GM18505 (cell line): ENCODE measurements around the gene TTC31.

Experiments
- ATAC-seq: cut with Tn5 transposase; IDR thresholded peaks from one replicate; pipeline ENCODE4 v1.9.1; 2021; ENCODE audit not compliant: unreplicated experiment
- POLR2A ChIP-seq: IDR thresholded peaks from 4 replicates; pipeline ENCODE4 v1.6.1; 2011; ENCODE audit warnings: borderline replicate concordance; ENCODE audit not compliant: insufficient read depth, insufficient read length; ENCODE audit errors: extremely low read depth

Gene TTC31

DNA sequence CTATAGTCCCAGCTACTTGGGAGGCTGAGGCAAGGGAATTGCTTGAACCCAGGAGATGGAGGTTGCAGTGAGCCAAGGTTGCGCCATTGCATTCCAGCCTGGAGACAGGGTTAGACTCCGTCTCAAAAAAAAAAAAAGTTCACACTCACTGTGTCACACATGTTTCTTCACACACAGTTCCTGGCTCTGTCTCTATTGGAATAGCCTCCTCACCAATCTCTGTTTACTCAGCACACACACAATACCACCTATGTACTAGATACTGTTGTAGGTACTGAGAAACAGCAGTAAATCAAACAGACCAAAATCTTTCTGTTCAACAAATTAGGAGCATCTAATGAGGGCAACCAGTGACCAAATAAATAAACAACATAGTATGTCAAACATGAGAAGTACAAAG lies 3.3 kb downstream of the TTC31 start:
- no peak for ATAC-seq
- no peak for TF ChIP-seq POLR2A

DNA sequence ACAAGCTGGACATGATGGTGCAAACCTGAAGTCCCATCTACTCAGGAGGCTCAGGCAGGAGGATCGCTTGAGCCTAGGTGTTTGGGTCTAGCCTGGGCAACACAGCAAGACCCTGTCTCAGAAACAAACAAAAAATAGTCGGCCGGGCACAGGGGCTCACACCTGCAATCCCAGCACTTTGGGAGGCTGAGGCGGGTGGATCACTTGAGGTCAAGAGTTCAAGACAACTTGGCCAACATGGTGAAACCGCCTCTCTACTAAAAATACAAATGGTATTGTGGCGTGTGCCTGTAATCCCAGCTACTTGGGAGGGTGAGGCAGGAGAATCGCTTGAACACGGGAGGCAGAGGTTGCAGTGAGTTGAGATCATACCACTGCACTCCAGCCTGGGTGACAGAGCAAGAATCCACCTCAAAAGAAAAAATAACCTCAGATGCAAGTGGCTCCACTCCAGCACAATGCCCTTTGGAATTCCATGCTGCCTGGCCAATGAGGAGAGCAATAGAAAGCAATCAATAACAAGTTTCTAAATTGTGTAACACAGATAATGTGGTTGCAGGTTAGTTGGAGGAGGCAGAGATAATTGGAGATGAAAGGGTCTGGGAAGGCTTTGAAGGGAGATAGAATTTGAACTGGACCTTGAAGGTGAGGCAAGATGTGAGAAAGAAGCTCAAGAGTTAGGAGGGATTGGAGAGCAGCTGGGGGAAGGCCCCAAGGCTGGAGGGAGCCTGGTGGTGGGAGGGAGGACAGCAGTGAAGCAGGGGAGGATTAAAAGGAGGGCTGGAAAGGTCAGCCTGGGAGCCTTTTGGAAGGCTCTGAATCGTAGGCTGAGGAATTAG lies 6.0 kb downstream of the TTC31 start:
- no peak for ATAC-seq
- TF ChIP-seq POLR2A, result no peak

DNA sequence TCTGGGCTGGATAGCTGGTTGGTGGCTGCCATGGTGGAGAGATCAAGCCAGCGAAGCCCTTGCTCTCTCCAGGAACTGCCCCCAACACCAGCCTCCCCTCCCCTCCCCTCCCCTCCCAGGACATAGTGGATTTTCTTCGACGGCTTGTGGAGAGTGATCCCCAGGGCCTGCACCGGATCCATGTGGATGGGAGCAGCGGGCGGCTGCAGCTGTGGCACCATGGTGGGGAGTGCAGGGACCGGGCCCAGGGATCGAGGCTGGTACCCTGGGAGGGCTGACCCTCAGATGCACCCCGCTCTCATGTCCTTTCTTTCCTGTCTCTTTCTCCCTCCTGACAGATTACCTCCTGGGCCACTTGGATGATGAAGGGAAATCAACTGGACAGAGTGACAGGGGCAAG lies 7.0 kb downstream of the TTC31 start:
- no peak for TF ChIP-seq POLR2A
- no peak for ATAC-seq

DNA sequence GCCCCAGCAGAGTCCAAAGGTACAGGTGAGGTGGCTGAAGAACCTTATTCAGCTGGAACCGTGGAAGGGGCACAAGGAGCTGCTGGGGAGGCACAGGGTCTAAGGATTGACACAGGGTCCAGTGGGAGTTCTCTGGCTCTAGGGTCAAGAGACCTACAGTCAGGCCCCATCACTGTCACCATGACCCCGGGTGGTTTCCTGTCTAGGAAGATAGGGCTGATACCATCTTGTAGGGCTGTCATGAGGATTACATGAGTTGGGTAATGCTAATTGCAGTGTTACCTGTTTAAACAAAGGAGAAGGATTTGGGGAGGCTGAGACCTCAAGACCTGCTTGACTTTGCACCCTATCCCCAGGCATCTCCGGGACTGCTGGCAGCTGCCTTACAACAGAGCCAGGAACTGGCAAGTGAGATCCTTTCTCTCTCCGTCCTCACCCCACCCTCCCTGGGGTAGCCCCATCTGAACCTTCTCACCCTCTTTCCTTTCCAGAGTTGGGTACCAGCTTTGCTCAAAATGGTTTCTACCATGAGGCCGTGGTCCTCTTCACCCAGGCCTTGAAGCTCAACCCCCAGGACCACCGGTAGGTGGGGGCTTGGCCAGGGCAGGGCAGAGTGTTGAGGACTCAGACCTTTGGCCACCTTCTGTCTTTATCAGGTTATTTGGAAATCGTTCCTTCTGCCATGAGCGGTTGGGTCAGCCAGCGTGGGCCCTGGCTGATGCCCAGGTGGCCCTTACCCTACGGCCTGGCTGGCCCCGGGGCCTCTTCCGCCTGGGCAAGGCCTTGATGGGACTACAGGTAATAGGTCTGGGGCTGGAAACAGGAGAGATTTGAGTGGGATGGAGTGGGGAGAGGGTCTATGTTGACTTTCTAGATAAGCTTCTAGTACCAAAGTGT lies 9.0 kb downstream of the TTC31 start:
- no peak for ATAC-seq
- TF ChIP-seq POLR2A, result no peak

DNA sequence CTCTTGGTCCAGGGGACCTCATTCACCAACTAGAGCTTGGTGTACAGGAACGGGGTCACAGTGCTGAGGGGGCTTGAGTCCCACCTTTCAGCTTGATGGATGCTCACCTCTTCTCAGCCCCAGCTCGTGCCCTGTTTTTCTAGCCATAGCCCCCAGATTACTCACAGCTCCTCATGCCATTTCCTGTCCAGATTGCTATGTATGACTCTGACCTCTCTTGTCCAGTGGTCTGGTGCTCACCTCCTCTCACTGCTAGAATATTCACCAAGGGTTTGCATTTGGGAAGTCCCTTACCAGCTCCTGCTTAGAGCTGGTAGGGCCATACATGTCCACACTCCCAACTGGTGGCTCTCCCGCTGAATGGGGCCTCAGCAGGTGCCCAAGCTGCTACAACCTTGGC lies 10.7 kb downstream of the TTC31 start:
- no peak for ATAC-seq
- TF ChIP-seq POLR2A, result no peak

DNA sequence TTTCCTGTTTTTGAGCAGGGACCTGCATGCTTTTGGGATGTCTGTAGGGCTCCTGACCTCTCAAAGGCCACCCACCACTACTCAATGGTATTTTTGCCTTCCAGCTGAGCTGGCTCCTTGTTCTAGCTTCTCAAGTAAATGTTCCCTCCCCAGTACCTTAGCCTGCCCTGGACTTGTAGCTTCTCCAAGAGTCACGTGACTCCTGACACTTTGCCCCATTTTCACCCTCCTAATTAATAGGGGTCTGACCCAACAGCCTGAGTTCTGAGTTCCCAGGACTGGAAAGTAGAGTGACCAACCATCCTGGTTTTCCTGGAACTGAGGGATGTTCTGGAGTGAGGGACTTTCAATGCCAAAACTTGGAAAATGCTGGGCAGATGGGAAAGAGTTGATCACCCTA lies 12.6 kb downstream of the TTC31 start:
- ATAC-seq, result no peak
- no peak for TF ChIP-seq POLR2A

DNA sequence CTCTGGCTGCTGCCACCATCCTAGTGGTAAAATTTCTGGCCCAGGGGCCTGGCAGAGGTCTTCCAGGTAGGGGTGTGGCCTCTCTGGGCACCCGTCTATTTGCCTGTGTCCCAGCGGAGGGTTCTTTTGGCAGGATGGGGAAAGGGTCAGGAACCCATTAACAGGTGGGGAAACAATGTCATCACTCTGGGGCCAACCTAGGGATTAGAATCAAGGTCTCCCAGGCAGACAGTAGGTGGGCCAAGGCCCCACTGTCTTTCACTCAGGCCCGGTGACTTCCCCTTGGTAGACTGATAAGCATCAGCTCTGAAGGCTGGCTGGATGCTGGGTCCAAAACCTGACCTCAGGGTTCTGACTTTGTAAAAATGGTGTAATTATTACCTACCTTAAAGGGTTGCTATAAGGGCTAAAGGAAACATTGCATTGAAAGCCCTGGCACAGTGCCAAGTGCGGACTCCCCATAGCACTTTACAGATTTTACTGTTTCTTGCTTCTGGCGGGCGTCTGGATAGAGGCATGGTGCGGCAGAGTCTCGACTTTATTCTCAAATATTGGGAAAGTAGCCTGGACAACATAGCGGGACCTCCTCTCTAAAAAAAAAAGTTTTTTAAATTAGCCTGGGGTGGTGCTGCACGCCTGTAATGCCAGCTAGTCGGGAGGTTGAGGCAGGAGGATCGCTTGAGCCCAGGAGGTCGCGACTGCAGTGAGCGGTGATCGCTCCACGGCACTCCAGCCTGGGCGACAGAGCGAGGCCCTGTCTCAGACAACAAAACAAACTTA lies 14.3 kb downstream of the TTC31 start:
- TF ChIP-seq POLR2A, result no peak
- ATAC-seq, result no peak

DNA sequence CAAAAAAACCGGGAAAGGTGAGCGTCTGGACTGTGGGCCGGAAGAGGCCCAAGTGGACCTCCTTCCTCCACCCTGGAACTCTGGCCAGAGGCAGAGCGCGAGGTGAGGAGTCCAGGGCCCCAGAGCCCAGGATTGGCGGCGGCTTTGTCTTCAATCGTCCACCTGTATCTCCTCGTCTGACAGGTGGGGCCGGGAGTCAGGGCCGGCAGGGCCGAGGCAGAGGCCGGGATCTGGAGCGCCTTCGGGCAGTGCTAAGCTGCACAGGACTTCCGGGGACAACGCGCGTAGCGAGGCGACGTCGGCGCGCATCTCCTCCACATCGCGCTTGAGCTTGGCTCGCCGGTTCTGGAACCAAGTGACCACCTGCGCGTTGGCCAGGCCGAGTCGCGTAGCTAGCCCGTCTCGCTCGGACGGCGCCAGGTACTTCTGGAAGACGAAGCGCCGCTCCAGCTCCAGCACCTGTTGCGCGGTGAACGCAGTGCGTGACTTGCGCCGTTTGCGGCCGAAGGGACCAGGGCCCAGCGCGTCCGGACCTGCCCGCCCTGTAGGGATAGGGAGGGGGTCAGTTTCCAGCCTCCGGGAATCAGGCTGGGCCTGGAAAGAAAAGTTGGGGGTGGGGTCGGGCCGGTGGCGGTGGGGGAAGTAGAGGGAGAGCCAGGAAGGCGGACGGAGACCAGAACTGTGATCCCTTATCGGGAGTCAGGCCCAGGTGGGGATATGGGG lies 15.1 kb downstream of the TTC31 start:
- ATAC-seq, result no peak

DNA sequence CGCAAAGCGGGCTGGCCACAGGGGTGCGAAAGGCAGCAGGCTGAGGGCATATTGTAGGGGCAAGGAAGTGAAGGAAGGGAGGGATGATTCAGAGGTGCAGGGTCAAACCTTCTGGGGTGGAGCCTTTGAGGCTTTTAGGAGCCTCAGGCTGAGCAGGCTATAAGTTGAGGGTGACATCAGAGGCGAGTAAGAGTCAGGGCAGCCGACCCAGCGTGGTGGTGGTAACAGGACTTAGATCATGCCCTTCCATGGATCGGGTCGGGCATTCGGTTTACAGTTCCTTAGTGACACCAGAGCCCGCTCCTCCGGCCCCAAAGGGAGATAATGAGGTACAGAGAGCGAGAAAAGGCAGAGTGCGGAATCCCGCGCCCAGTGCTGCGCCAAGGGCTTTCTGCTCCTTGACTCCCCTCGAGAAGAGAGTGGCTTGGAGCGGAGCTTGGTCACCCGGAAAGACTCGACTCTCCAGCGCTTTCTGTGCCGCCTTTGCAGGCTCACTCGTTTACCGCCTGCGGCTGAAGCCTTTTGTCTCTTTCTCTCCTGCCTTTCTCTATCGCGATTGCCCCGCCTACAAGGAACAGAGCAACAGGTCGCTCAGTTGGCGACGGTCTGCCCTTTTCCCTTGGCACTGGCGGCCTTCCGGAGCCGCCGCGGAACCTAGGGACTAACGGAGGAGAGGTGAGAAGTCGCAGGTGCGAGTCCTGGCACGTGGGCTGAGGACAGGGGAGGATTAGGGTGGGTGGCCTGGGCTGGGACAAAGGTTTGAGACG lies 15.8 kb downstream of the TTC31 start:
- no peak for TF ChIP-seq POLR2A
- ATAC-seq, result no peak

More for the DNA sequence above, 15.1 kb downstream of the TTC31 start:
- peak; percentile 49 for TF ChIP-seq POLR2A

DNA sequence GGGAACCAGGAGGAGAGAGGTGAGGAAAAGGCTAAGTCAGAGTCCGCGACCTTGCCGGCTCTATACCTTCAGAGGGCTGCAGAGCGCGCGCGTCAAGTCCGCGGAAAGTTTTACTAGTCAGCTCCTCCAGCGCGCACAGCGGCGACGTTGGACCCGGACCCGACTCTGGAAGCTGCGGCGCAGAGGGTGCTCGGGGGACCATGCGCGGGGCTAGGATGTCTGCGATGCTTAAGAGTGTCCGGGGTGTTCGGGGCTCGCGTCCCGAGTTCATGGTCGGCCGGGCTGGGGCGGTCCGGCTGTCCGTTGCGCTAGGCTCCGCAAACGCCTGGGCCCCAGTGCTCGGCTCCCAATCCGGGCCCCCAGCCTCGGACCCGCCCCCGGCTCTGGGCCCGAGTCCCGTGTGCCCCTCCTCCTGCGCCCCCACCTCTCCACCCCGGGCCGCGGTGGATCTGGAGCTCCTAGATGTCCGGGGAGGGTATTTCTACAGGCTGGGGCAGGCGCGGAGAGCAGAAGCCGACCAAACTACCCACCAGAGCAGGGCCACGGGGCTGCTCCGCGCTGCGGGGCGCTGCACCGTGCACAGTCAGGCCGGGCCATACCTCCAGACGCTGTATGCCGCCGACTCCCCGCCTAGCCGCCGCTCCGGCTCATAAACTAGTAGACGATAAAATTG lies 16.5 kb downstream of the TTC31 start, which contains the start of gene LBX2:
Gene LBX2, minus strand, starts transcription at position 337 of the 673 bp plus-strand sequence. Its CDS starts 66 bp downstream, at position 271.
- no peak for ATAC-seq
- no peak for TF ChIP-seq POLR2A

DNA sequence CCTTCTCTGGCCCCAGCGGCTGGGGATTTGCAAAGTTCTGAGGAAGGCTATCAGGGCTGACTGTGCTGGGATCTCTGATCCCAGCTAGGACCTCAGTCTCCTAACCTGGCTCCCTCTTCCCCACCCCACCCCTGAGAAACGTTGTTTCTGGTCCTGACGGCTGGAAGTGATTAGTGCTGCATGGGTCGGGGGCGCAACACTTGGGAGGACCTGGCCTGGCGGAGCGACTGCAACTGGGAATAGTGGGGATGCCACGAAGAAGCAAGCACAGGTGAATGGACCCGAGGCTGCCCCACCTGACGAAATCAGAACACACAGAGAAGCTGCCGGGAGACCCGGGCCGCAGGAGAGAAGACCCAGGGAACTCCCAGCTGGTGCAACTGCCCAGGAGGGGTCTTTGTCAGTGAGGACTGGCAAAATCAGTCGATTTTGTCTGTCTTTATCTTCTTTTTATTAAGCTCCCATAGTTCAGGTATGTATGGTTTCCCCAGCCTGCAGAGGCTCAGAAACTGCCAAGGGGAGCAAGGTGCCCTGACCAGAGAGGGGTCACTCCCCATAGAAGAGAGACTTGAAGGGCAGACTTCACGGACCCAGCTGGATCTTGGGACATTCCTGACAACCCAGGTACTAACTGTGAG lies 17.2 kb downstream of the TTC31 start:
- TF ChIP-seq POLR2A, result no peak
- ATAC-seq, result no peak
